GM19438 (cell line): Measurements from ENCODE around the gene TBCK.

Experiments used
- ATAC-seq: cut with Tn5 transposase; IDR thresholded peaks from one replicate; pipeline ENCODE4 v1.9.1; 2021; ENCODE audit warnings: low read depth; ENCODE audit not compliant: unreplicated experiment

The TBCK gene

GRCh38 chr4:106056914-106057313, 259.1 kb downstream of the TBCK start:
- ATAC-seq: no peak

GRCh38 chr4:106051514-106051913, 264.5 kb downstream of the TBCK start:
- ATAC-seq: no peak

GRCh38 chr4:106049490-106049889, 266.5 kb downstream of the TBCK start:
- ATAC-seq: no peak

GRCh38 chr4:106048250-106048971, 267.6 kb downstream of the TBCK start:
- no peak for ATAC-seq

GRCh38 chr4:106046083-106046482, 269.9 kb downstream of the TBCK start:
- ATAC-seq: no peak

- no peak for ATAC-seq
Observed at GRCh38 chr4:106041294-106042002, 274.6 kb downstream of the TBCK start.

GRCh38 chr4:106039796-106040195, 276.2 kb downstream of the TBCK start:
- ATAC-seq: no peak

GRCh38 chr4:106038908-106039307, 277.1 kb downstream of the TBCK start:
- ATAC-seq: no peak

- ATAC-seq: no peak
Observed at GRCh38 chr4:106038012-106038411, 278.0 kb downstream of the TBCK start.

GRCh38 chr4:106036848-106037247, 279.2 kb downstream of the TBCK start:
- ATAC-seq: no peak

- ATAC-seq: no peak
Observed at GRCh38 chr4:106036334-106036733, 279.7 kb downstream of the TBCK start.

GRCh38 chr4:106035204-106035603, 280.8 kb downstream of the TBCK start:
- ATAC-seq: no peak

- ATAC-seq: no peak
Observed at GRCh38 chr4:106034751-106035150, 281.3 kb downstream of the TBCK start.

GRCh38 chr4:106034220-106034619, 281.8 kb downstream of the TBCK start:
- ATAC-seq: no peak

- no peak for ATAC-seq
Observed at GRCh38 chr4:106033469-106033868, 282.5 kb downstream of the TBCK start.

- ATAC-seq: no peak
Observed at GRCh38 chr4:106032851-106033286, 283.1 kb downstream of the TBCK start.

- ATAC-seq: no peak
Observed at GRCh38 chr4:106022454-106022853, 293.6 kb downstream of the TBCK start.

GRCh38 chr4:106021737-106022410, 294.1 kb downstream of the TBCK start:
- no peak for ATAC-seq

- no peak for ATAC-seq
Observed at GRCh38 chr4:106019771-106020170, 296.2 kb downstream of the TBCK start.

- ATAC-seq: no peak
Observed at GRCh38 chr4:106017975-106018374, 298.0 kb downstream of the TBCK start.

GRCh38 chr4:106011387-106011786, 304.6 kb downstream of the TBCK start:
- no peak for ATAC-seq

- ATAC-seq: no peak
Observed at GRCh38 chr4:106010761-106011160, 305.2 kb downstream of the TBCK start.
